Tibial nerve (tissue), 4 donors: ENCODE results near the gene TBC1D2B. TPM values are rescaled to one million over a fixed set of nuclear protein-coding genes. Genes with fewer than 3 reads are reported as not detected.

ENCODE experiments used
- DNase-seq, 2 donors: peaks; one replicate each; pipeline ENCODE4 v3.0.0-alpha.2; 2019; ENCODE audit warnings: low spot score in 2 of 2
- H3K27ac ChIP-seq, 4 donors: fragments of 200-600 bp; sonication (generic) in 3 of 4; one replicate each; pipeline ENCODE4 v1.5.1; 2017 to 2019; ENCODE audit warnings: mild to moderate bottlenecking in 1 of 4
- H3K27me3 ChIP-seq, 2 donors: fragments of 200-600 bp; sonication (generic) in 1 of 2; one replicate each; pipeline versions ENCODE4 v1.5.1 to v1.6.0; 2017 to 2019
- H3K36me3 ChIP-seq, 3 donors: fragments of 200-600 bp; sonication (generic); one replicate each; pipeline ENCODE4 v1.5.1; 2018 to 2019
- H3K4me1 ChIP-seq, 4 donors: fragments of 200-600 bp; sonication (generic) in 3 of 4; one replicate each; pipeline ENCODE4 v1.5.1; 2017 to 2019
- H3K4me3 ChIP-seq, 4 donors: fragments of 200-600 bp; sonication (generic) in 3 of 4; one replicate each; pipeline ENCODE4 v1.5.1; 2017 to 2019; ENCODE audit warnings: mild to moderate bottlenecking in 1 of 4, moderate library complexity in 1 of 4
- H3K9me3 ChIP-seq, 4 donors: fragments of 200-600 bp; sonication (generic) in 3 of 4; one replicate each; pipeline ENCODE4 v1.5.1; 2017 to 2019
- EP300 ChIP-seq, 2 donors: sonication (generic); formaldehyde crosslinking; IDR thresholded peaks; one replicate each; pipeline ENCODE4 v1.6.1; 2017; ENCODE audit warnings: antibody characterized with exemption in 2 of 2, mild to moderate bottlenecking in 1 of 2
- POLR2A ChIP-seq, 2 donors: fragments of 450-650 bp; IDR thresholded peaks; one replicate each; pipeline ENCODE4 v1.6.1; 2017; ENCODE audit warnings: antibody characterized with exemption in 2 of 2, mild to moderate bottlenecking in 2 of 2, moderate library complexity in 2 of 2
- WGBS, 2 donors: methylation state at CpG; one replicate each; pipeline ENCODE4 v1.1.5; 2018; 5-methylcytosine and 5-hydroxymethylcytosine counted together
- total RNA-seq, 4 donors: library from RNA; depleted of rRNA; stranded (reverse); fragments of >200 nt; gene quantifications; one replicate each; pipeline ENCODE4 v1.1.0, GENCODE V29; 2016
- TF ChIP-seq, protein P1 (sequence below), 5 experiments: fragments of 200-600 bp in 3 of 5; fragments of 450-650 bp in 2 of 5; sonication (generic) in 3 of 5; IDR thresholded peaks; one replicate each; pipeline ENCODE4 v1.5.1; 2016 to 2019; ENCODE audit warnings: antibody characterized with exemption in 5 of 5, mild to moderate bottlenecking in 3 of 5, moderate library complexity in 2 of 5

TBC1D2B gene
- total RNA-seq, 4 donors from 2014 or later, result 64.5 to 127 (median 94.5) TPM

DNA sequence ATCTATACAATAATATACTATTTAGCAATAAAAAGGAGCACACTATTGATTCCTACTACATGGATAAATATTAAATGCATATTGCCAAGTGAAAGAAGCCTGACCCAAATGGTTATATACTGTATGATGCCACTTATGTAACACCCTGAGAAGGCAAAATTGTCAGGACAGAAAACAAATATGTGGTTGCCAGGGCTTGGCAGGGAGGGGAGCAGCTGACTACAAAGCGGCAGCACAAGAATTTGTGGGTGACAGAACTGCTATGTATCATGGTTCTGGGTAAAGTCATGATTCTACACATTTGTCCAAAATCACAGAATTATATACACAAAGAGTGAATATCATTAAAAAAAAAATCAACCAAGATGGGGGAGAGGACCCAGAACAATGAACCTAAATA, 22.5 kb downstream of the TBC1D2B start:
- no peaks in the 10 kb centered on the region for H3K9me3 ChIP-seq
- DNase-seq, result no peak
- no peak overlapping the region for H3K27ac ChIP-seq
- H3K4me1 ChIP-seq, result peaks cover 4 to 98% (median 64%) of the 10 kb centered on the region in 4 donors
- TF ChIP-seq EP300 (IDR thresholded peaks at IDR 0.05) (no peak), POLR2A (IDR thresholded peaks at IDR 0.05) (no peak)
- TF ChIP-seq, protein P1, sequence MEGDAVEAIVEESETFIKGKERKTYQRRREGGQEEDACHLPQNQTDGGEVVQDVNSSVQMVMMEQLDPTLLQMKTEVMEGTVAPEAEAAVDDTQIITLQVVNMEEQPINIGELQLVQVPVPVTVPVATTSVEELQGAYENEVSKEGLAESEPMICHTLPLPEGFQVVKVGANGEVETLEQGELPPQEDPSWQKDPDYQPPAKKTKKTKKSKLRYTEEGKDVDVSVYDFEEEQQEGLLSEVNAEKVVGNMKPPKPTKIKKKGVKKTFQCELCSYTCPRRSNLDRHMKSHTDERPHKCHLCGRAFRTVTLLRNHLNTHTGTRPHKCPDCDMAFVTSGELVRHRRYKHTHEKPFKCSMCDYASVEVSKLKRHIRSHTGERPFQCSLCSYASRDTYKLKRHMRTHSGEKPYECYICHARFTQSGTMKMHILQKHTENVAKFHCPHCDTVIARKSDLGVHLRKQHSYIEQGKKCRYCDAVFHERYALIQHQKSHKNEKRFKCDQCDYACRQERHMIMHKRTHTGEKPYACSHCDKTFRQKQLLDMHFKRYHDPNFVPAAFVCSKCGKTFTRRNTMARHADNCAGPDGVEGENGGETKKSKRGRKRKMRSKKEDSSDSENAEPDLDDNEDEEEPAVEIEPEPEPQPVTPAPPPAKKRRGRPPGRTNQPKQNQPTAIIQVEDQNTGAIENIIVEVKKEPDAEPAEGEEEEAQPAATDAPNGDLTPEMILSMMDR (IDR thresholded peaks at IDR 0.05), result no peak
- H3K4me3 ChIP-seq, result no peak overlapping the region
- no peaks in the 10 kb centered on the region for H3K27me3 ChIP-seq
- peaks cover 0 to 13% (median 0%) of the 10 kb centered on the region in 3 donors for H3K36me3 ChIP-seq
- 75 to 80% methylated on average over 1 of the region's 1 CpG for WGBS, 2 donors

DNA sequence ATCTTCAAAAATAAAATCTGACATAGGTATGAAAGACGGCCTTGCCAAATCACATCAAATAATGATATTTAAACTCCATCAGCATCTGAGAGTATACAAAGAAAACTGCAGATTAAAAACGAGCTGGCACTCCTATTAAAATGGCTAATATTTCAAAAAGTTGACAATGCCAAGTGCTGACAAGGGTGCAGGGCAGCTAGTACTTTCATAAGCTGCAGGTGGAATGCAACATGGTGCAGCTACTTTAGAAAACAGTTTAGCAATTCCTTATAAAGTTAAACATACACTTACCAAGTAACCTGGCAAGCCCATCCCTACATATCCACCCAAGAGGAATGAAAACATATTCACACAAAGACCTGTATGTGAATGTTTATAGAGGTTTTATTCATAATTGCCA, 23.0 kb downstream of the TBC1D2B start:
- WGBS, 2 donors, result 77 to 89% methylated on average over 2 of the region's 2 CpGs
- no peaks in the 10 kb centered on the region for H3K27me3 ChIP-seq
- no peak overlapping the region for H3K4me3 ChIP-seq
- peaks cover 0 to 13% (median 0%) of the 10 kb centered on the region in 3 donors for H3K36me3 ChIP-seq
- peaks cover 4 to 98% (median 64%) of the 10 kb centered on the region in 4 donors for H3K4me1 ChIP-seq
- H3K9me3 ChIP-seq, result no peaks in the 10 kb centered on the region
- TF ChIP-seq, protein P1 (IDR thresholded peaks at IDR 0.05), result no peak
- TF ChIP-seq POLR2A (IDR thresholded peaks at IDR 0.05) (no peak), EP300 (IDR thresholded peaks at IDR 0.05) (no peak)
- H3K27ac ChIP-seq, result no peak overlapping the region
- no peak for DNase-seq

DNA sequence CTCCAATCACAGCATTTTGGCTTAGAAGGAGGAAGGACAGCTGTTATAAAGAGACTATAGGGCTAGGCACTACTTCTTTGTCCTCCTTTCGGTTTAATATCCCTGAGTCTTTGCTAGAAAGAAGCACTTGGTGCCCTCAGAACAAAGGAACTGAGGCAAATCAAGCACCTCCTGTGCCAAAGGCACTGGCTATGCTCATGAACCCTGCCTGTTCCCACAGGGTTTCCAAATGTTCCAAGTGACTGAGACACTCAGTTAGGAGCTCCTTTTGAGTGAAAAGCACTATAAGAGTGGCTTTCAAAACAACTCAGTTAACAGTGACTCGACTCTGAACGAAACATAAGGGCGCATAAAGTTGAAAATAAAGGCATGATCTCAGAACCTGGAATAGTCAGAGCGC, 25.0 kb downstream of the TBC1D2B start:
- H3K27ac ChIP-seq, result peak overlapping the region in 3 of 4 donors; percentile 16 to 41 (median 36)
- peaks cover 4 to 98% (median 66%) of the 10 kb centered on the region in 4 donors for H3K4me1 ChIP-seq
- H3K4me3 ChIP-seq, result no peak overlapping the region
- no peak for DNase-seq
- H3K36me3 ChIP-seq, result peaks cover 0 to 13% (median 0%) of the 10 kb centered on the region in 3 donors
- no peaks in the 10 kb centered on the region for H3K27me3 ChIP-seq
- WGBS, 2 donors, result 84 to 87% methylated on average over 5 of the region's 5 CpGs
- no peaks in the 10 kb centered on the region for H3K9me3 ChIP-seq
- TF ChIP-seq, protein P1 (IDR thresholded peaks at IDR 0.05), result no peak
- TF ChIP-seq EP300 (IDR thresholded peaks at IDR 0.05) (no peak), POLR2A (IDR thresholded peaks at IDR 0.05) (no peak)

DNA sequence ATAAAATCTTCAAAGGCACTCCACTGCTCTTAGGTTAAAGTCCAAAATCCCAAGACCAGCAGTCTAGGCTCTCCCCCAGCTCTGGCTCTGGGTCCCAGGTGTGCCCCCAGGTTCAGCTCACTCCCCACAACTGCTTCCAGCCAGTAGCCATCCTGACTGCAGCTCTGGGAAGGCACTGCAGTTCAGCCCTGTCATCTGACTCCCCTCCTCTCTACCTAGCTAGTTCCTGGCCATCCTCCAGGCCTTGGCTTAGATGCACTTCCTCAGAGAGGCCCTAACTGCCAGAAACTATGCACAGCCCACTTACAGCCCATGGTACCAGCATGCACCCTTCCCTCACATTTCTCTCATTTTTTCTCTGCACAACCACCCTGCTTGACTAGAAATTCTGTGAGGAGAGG, 25.5 kb downstream of the TBC1D2B start:
- Histone ChIP-seq H3K4me3 (no peak overlapping the region), H3K27ac (peak overlapping the region in 3 of 4 donors; percentile 10 to 41 (median 14)), H3K27me3 (no peaks in the 10 kb centered on the region), H3K4me1 (peaks cover 4 to 98% (median 65%) of the 10 kb centered on the region in 4 donors), H3K36me3 (peaks cover 0 to 13% (median 0%) of the 10 kb centered on the region in 3 donors), H3K9me3 (no peaks in the 10 kb centered on the region)
- no peak for TF ChIP-seq POLR2A (IDR thresholded peaks at IDR 0.05)
- TF ChIP-seq, protein P1 (IDR thresholded peaks at IDR 0.05), result no peak
- no peak for TF ChIP-seq EP300 (IDR thresholded peaks at IDR 0.05)
- DNase-seq, result no peak

DNA sequence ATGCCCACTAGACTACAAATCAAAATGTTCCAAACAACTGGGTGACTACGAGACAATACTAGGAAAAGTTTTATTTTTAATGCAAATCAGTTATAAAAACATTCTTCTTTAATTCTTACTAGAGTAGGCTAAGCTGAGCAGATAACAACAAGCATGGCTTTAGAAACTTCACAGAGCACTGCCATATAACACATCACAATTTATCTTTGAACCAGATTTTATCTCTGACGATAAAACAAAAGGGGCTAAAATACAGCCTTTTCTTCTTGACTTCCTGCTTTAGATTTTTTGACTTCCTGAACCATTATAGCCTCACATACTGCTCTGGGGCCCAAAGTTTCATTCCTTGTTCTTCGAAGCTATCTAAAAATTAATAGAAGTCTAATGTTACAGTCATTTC, 25.9 kb downstream of the TBC1D2B start:
- DNase-seq, result no peak
- Histone ChIP-seq H3K9me3 (no peaks in the 10 kb centered on the region), H3K36me3 (peaks cover 0 to 13% (median 0%) of the 10 kb centered on the region in 3 donors), H3K27me3 (no peaks in the 10 kb centered on the region), H3K4me1 (peaks cover 4 to 98% (median 65%) of the 10 kb centered on the region in 4 donors), H3K4me3 (no peak overlapping the region), H3K27ac (peak overlapping the region in 3 of 4 donors; percentile 10 to 41 (median 14))
- no peak for TF ChIP-seq EP300 (IDR thresholded peaks at IDR 0.05)
- no peak for TF ChIP-seq POLR2A (IDR thresholded peaks at IDR 0.05)
- 60 to 69% methylated on average over 3 of the region's 3 CpGs for WGBS, 2 donors
